ENCODE data around the gene LRRFIP2.

LRRFIP2 gene

GRCh38 chr3:37093481-37093880 is 80.9 kb downstream of the LRRFIP2 start:
- H3K27ac ChIP-seq (ENCODE audit: extremely low read depth, low read depth, low read length): no peak overlapping the region
- POLR2A ChIA-PET: no interaction called here
- no peak overlapping the region for H3K4me3 ChIP-seq (ENCODE audit: low read depth, low read length)
- CTCF ChIA-PET: interaction anchor here (0.5 to 0.6 kb wide), 2 partner anchors 10 to 15 kb away, joined by 3 read pairs; no protein-coding TSS in a partner anchor
- peaks cover 0 to 19% of the 10 kb centered on the region in 2 experiments; a peak in 2 of 3 replicates for H3K36me3 ChIP-seq (ENCODE audit: control insufficient read depth in 2 of 2, insufficient read depth in 1 of 2, low read length in 2 of 2)
- no peaks in the 10 kb centered on the region for H3K4me1 ChIP-seq (ENCODE audit: control insufficient read depth, insufficient read depth, low read length)
- no peaks in the 10 kb centered on the region for H3K9me3 ChIP-seq (ENCODE audit: control insufficient read depth, insufficient read depth, low read depth, low read length)
- no peak for TF ChIP-seq ZBTB7A (tag by site-specific recombination; IDR thresholded peaks at IDR 0.05; ENCODE audit: low read depth)

GRCh38 chr3:37092484-37092883 is 81.9 kb downstream of the LRRFIP2 start:
- no peak overlapping the region for H3K27ac ChIP-seq (ENCODE audit: extremely low read depth, low read depth, low read length)
- CTCF ChIA-PET: interaction anchor here (0.8 kb wide), 1 partner anchor 119 kb away, joined by 3 read pairs; no protein-coding TSS in a partner anchor
- TF ChIP-seq, protein P1, sequence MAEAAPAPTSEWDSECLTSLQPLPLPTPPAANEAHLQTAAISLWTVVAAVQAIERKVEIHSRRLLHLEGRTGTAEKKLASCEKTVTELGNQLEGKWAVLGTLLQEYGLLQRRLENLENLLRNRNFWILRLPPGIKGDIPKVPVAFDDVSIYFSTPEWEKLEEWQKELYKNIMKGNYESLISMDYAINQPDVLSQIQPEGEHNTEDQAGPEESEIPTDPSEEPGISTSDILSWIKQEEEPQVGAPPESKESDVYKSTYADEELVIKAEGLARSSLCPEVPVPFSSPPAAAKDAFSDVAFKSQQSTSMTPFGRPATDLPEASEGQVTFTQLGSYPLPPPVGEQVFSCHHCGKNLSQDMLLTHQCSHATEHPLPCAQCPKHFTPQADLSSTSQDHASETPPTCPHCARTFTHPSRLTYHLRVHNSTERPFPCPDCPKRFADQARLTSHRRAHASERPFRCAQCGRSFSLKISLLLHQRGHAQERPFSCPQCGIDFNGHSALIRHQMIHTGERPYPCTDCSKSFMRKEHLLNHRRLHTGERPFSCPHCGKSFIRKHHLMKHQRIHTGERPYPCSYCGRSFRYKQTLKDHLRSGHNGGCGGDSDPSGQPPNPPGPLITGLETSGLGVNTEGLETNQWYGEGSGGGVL (tag by site-specific recombination; IDR thresholded peaks at IDR 0.05): no peak
- peak; percentile 26; the same call in 1 of the 2 replicates for TF ChIP-seq SCRT2 (tag by site-specific recombination; IDR thresholded peaks at IDR 0.05)
- no peaks in the 10 kb centered on the region for H3K4me1 ChIP-seq (ENCODE audit: control insufficient read depth, insufficient read depth, low read length)
- H3K9me3 ChIP-seq (ENCODE audit: control insufficient read depth, insufficient read depth, low read depth, low read length): no peaks in the 10 kb centered on the region
- peaks cover 0 to 19% of the 10 kb centered on the region in 2 experiments; a peak in 2 of 3 replicates for H3K36me3 ChIP-seq (ENCODE audit: control insufficient read depth in 2 of 2, insufficient read depth in 1 of 2, low read length in 2 of 2)
- POLR2A ChIA-PET: no interaction called here
- H3K4me3 ChIP-seq (ENCODE audit: low read depth, low read length): no peak overlapping the region

DNA sequence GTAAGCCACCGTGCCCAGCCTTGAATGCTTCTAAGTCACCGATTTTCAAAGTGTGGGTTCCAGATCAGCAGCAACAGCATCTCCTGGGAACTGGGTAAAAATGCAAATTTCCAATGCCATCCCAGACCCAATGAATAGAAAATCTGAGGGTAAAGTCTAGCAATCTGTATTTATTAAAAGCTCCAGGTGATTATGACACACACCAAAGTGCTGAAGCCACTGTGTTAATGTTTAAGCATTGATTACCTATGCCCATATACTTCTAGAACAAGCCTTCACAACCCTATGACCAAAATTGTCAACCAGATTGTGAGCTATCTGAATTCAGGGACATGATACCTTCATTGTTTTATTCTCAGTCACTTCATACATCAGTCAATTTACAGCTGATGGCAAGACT is 86.5 kb downstream of the LRRFIP2 start:
- H3K27ac ChIP-seq (ENCODE audit: extremely low read depth, low read depth, low read length): no peak overlapping the region
- ChIA-PET CTCF (no interaction called here), POLR2A (no interaction called here)
- H3K4me3 ChIP-seq (ENCODE audit: low read depth, low read length): no peak overlapping the region
- peaks cover 0 to 14% of the 10 kb centered on the region in 2 experiments; a peak in 2 of 3 replicates for H3K36me3 ChIP-seq (ENCODE audit: control insufficient read depth in 2 of 2, insufficient read depth in 1 of 2, low read length in 2 of 2)
- H3K9me3 ChIP-seq (ENCODE audit: control insufficient read depth, insufficient read depth, low read depth, low read length): no peaks in the 10 kb centered on the region
- TF ChIP-seq PATZ1 (tag by site-specific recombination; IDR thresholded peaks at IDR 0.05) (no peak), ZNF112 (tag by site-specific recombination; IDR thresholded peaks at IDR 0.05) (no peak)
- no peaks in the 10 kb centered on the region for H3K4me1 ChIP-seq (ENCODE audit: control insufficient read depth, insufficient read depth, low read length)

- H3K9me3 ChIP-seq (ENCODE audit: control insufficient read depth, insufficient read depth, low read depth, low read length): no peaks in the 10 kb centered on the region
- POLR2A ChIA-PET: no interaction called here
- no peak overlapping the region for H3K4me3 ChIP-seq (ENCODE audit: low read depth, low read length)
- CTCF ChIA-PET: no interaction called here
- H3K4me1 ChIP-seq (ENCODE audit: control insufficient read depth, insufficient read depth, low read length): no peaks in the 10 kb centered on the region
- peaks cover 0 to 16% of the 10 kb centered on the region in 2 experiments; a peak in 2 of 3 replicates for H3K36me3 ChIP-seq (ENCODE audit: control insufficient read depth in 2 of 2, insufficient read depth in 1 of 2, low read length in 2 of 2)
- H3K27ac ChIP-seq (ENCODE audit: extremely low read depth, low read depth, low read length): no peak overlapping the region
- no peak for TF ChIP-seq ZNF121 (tag by site-specific recombination; IDR thresholded peaks at IDR 0.05)
- no peak for TF ChIP-seq ZNF266 (tag by site-specific recombination; IDR thresholded peaks at IDR 0.05; ENCODE audit: low read depth)
- TF ChIP-seq ZNF596 (tag by site-specific recombination; IDR thresholded peaks at IDR 0.05): no peak
- no peak for TF ChIP-seq ZBTB11 (tag by site-specific recombination; conservative IDR thresholded peaks at IDR 0.05; ENCODE audit: low read depth)
- TF ChIP-seq ZNF513 (tag by site-specific recombination; IDR thresholded peaks at IDR 0.05): no peak
- no peak for TF ChIP-seq OSR2 (tag by site-specific recombination; IDR thresholded peaks at IDR 0.05)
- TF ChIP-seq ZIC2 (tag by site-specific recombination; IDR thresholded peaks at IDR 0.05): no peak
- no peak for TF ChIP-seq ZBTB7A (tag by site-specific recombination; IDR thresholded peaks at IDR 0.05; ENCODE audit: low read depth)
- no peak for TF ChIP-seq TSHZ1 (tag by site-specific recombination; IDR thresholded peaks at IDR 0.05; ENCODE audit: borderline replicate concordance)
- TF ChIP-seq SP7 (tag by site-specific recombination; IDR thresholded peaks at IDR 0.05): no peak
- no peak for TF ChIP-seq ZNF747 (tag by site-specific recombination; IDR thresholded peaks at IDR 0.05)
Measured at GRCh38 chr3:37086918-37087317, 87.5 kb downstream of the LRRFIP2 start.

All from HEK293 (cell line).